ENCODE results near the gene STAP1. TPM values are rescaled to one million over a fixed set of nuclear protein-coding genes. Genes with fewer than 3 reads are reported as not detected.
A peak's percentile ranks its signal among the peaks of the same experiment; 100 is the strongest.

The STAP1 gene
- total and polyA plus RNA-seq, 2 experiments from 2014 or later = not detected

DNA sequence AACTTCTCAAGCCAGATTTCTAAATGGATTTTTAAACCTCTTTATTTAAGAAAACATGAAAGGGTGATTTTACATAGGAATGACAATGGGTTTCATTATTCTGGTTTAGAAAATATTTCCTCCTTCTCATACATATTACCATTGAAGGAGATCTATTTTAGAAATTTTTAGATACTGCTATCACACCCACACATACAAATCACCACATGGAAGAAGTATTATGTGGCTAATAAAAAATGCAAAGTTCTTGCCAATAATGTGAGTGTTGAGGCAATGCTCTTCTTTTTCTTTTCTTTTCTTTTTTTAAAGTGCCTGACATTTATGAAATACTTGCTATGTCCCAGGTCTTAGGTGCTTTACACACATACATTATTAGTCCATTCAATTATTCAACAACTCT, 6.8 kb downstream of the STAP1 start (continued):
- TF ChIP-seq, protein P1, sequence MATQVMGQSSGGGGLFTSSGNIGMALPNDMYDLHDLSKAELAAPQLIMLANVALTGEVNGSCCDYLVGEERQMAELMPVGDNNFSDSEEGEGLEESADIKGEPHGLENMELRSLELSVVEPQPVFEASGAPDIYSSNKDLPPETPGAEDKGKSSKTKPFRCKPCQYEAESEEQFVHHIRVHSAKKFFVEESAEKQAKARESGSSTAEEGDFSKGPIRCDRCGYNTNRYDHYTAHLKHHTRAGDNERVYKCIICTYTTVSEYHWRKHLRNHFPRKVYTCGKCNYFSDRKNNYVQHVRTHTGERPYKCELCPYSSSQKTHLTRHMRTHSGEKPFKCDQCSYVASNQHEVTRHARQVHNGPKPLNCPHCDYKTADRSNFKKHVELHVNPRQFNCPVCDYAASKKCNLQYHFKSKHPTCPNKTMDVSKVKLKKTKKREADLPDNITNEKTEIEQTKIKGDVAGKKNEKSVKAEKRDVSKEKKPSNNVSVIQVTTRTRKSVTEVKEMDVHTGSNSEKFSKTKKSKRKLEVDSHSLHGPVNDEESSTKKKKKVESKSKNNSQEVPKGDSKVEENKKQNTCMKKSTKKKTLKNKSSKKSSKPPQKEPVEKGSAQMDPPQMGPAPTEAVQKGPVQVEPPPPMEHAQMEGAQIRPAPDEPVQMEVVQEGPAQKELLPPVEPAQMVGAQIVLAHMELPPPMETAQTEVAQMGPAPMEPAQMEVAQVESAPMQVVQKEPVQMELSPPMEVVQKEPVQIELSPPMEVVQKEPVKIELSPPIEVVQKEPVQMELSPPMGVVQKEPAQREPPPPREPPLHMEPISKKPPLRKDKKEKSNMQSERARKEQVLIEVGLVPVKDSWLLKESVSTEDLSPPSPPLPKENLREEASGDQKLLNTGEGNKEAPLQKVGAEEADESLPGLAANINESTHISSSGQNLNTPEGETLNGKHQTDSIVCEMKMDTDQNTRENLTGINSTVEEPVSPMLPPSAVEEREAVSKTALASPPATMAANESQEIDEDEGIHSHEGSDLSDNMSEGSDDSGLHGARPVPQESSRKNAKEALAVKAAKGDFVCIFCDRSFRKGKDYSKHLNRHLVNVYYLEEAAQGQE (IDR thresholded peaks at IDR 0.05; ENCODE audit: unreplicated experiment) = no peak
- no peak for TF ChIP-seq NANOG (IDR thresholded peaks at IDR 0.05; ENCODE audit: borderline replicate concordance)

DNA sequence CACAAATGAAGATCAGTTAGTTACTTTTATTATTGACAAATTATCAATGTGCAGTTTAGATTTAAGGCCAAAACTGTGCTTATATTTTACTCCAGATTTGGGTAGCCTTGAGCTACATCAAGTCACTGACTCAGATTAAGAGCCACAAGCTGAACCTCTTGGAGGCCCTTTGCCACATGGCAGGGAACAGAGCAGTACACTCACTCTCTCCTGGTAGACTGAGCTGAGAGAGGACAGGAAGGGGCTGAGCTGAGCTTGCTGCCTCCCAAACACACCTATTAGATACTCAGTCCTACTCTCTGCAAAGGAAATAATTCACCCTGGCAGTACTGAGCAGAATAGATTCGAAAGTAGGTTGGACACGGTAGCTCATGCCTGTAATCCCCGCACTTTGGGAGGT, 7.8 kb downstream of the STAP1 start:
- H3K36me3 ChIP-seq (ENCODE audit: insufficient read depth) = no peaks in the 10 kb centered on the region
- H3K4me1 Mint-ChIP-seq = no peaks in the 10 kb centered on the region
- no peaks in the 10 kb centered on the region for H4K20me1 ChIP-seq (replicated peaks; ENCODE audit: insufficient read depth)
- H3K79me2 ChIP-seq (replicated peaks; ENCODE audit: insufficient read depth) = no peaks in the 10 kb centered on the region
- no peak for DNase-seq (ENCODE audit: low spot score)
- no peaks in the 10 kb centered on the region for H3K36me3 Mint-ChIP-seq (ENCODE audit: low read depth)
- 0 out of 2 replicates have a peak overlapping the region, but pooled peaks have one; percentile 14 for H2AFZ ChIP-seq
- no peaks in the 10 kb centered on the region for H3K27me3 Mint-ChIP-seq (ENCODE audit: insufficient read depth, low read depth, poor library complexity)
- H3K27me3 ChIP-seq (ENCODE audit: insufficient read depth) = no peaks in the 10 kb centered on the region
- no peak overlapping the region for H3K27ac Mint-ChIP-seq
- H3K27ac ChIP-seq (ENCODE audit: low read depth) = no peak overlapping the region
- H3K4me3 Mint-ChIP-seq = no peak overlapping the region
- no peaks in the 10 kb centered on the region for H3K4me1 ChIP-seq (ENCODE audit: insufficient read depth)
- H3K9me3 Mint-ChIP-seq = no peaks in the 10 kb centered on the region
- no peak for ATAC-seq
- H3F3A ChIP-seq (replicated peaks; ENCODE audit: low read depth) = no peaks in the 10 kb centered on the region
- H3K4me3 ChIP-seq = no peak overlapping the region
- no peaks in the 10 kb centered on the region for H3K9me2 ChIP-seq (ENCODE audit: insufficient read depth)
- H3K4me2 ChIP-seq = no peak overlapping the region
- TF ChIP-seq STAT1 (IDR thresholded peaks at IDR 0.05; ENCODE audit: unreplicated experiment) = no peak
- no peak for TF ChIP-seq EZH2phosphoT487 (IDR thresholded peaks at IDR 0.05; ENCODE audit: unreplicated experiment)
- no peak for TF ChIP-seq CREB1 (CRISPR knock-in tag; IDR thresholded peaks at IDR 0.05; ENCODE audit: low read depth)
- TF ChIP-seq, protein P2, sequence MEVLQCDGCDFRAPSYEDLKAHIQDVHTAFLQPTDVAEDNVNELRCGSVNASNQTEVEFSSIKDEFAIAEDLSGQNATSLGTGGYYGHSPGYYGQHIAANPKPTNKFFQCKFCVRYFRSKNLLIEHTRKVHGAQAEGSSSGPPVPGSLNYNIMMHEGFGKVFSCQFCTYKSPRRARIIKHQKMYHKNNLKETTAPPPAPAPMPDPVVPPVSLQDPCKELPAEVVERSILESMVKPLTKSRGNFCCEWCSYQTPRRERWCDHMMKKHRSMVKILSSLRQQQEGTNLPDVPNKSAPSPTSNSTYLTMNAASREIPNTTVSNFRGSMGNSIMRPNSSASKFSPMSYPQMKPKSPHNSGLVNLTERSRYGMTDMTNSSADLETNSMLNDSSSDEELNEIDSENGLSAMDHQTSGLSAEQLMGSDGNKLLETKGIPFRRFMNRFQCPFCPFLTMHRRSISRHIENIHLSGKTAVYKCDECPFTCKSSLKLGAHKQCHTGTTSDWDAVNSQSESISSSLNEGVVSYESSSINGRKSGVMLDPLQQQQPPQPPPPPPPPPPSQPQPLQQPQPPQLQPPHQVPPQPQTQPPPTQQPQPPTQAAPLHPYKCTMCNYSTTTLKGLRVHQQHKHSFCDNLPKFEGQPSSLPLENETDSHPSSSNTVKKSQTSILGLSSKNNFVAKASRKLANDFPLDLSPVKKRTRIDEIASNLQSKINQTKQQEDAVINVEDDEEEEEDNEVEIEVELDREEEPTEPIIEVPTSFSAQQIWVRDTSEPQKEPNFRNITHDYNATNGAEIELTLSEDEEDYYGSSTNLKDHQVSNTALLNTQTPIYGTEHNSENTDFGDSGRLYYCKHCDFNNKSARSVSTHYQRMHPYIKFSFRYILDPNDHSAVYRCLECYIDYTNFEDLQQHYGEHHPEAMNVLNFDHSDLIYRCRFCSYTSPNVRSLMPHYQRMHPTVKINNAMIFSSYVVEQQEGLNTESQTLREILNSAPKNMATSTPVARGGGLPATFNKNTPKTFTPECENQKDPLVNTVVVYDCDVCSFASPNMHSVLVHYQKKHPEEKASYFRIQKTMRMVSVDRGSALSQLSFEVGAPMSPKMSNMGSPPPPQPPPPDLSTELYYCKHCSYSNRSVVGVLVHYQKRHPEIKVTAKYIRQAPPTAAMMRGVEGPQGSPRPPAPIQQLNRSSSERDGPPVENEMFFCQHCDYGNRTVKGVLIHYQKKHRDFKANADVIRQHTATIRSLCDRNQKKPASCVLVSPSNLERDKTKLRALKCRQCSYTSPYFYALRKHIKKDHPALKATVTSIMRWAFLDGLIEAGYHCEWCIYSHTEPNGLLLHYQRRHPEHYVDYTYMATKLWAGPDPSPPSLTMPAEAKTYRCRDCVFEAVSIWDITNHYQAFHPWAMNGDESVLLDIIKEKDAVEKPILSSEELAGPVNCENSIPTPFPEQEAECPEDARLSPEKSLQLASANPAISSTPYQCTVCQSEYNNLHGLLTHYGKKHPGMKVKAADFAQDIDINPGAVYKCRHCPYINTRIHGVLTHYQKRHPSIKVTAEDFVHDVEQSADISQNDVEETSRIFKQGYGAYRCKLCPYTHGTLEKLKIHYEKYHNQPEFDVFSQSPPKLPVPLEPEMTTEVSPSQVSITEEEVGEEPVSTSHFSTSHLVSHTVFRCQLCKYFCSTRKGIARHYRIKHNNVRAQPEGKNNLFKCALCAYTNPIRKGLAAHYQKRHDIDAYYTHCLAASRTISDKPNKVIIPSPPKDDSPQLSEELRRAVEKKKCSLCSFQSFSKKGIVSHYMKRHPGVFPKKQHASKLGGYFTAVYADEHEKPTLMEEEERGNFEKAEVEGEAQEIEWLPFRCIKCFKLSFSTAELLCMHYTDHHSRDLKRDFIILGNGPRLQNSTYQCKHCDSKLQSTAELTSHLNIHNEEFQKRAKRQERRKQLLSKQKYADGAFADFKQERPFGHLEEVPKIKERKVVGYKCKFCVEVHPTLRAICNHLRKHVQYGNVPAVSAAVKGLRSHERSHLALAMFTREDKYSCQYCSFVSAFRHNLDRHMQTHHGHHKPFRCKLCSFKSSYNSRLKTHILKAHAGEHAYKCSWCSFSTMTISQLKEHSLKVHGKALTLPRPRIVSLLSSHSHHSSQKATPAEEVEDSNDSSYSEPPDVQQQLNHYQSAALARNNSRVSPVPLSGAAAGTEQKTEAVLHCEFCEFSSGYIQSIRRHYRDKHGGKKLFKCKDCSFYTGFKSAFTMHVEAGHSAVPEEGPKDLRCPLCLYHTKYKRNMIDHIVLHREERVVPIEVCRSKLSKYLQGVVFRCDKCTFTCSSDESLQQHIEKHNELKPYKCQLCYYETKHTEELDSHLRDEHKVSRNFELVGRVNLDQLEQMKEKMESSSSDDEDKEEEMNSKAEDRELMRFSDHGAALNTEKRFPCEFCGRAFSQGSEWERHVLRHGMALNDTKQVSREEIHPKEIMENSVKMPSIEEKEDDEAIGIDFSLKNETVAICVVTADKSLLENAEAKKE (CRISPR knock-in tag; IDR thresholded peaks at IDR 0.05) = no peak
- TF ChIP-seq, protein P1 (IDR thresholded peaks at IDR 0.05; ENCODE audit: unreplicated experiment) = no peak
- no peak for TF ChIP-seq POLR2AphosphoS5 (IDR thresholded peaks at IDR 0.05; ENCODE audit: low read depth)
- no peak for TF ChIP-seq EZH2 (IDR thresholded peaks at IDR 0.05; ENCODE audit: low read depth, unreplicated experiment)
- TF ChIP-seq, protein P3, sequence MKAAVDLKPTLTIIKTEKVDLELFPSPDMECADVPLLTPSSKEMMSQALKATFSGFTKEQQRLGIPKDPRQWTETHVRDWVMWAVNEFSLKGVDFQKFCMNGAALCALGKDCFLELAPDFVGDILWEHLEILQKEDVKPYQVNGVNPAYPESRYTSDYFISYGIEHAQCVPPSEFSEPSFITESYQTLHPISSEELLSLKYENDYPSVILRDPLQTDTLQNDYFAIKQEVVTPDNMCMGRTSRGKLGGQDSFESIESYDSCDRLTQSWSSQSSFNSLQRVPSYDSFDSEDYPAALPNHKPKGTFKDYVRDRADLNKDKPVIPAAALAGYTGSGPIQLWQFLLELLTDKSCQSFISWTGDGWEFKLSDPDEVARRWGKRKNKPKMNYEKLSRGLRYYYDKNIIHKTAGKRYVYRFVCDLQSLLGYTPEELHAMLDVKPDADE (IDR thresholded peaks at IDR 0.05) = no peak
- no peak for TF ChIP-seq ZNF331 (CRISPR knock-in tag; IDR thresholded peaks at IDR 0.05; ENCODE audit: low read depth)
- no peak for TF ChIP-seq ZNF114 (CRISPR knock-in tag; IDR thresholded peaks at IDR 0.05)
